AG04449 (cell line): Measurements from ENCODE around the gene ALK.

Source experiments
- CTCF ChIA-PET: fragments of 350-600 bp; formaldehyde crosslinking; extraction: SDS; loops from one replicate; lab custom pipeline; 2021; ENCODE audit warnings: antibody characterized with exemption; lab: Yijun Ruan, JAX
- POLR2A ChIA-PET: fragments of 400-600, 350-600 bp; formaldehyde crosslinking; extraction: SDS; loops from one replicate; lab custom pipeline; 2020; ENCODE audit warnings: antibody characterized with exemption, inconsistent platforms; lab: Yijun Ruan, JAX
- DNase-seq: peaks from one replicate; pipeline ENCODE4 v3.0.0-alpha.2; 2010; ENCODE audit warnings: low read depth, low spot score
- H3K4me3 ChIP-seq: 2 replicates; pipeline ENCODE4 v1.5.1; 2011; ENCODE audit warnings: low read depth, mild to moderate bottlenecking, control low read depth, low read length
- CTCF ChIP-seq: IDR thresholded peaks from one replicate; pipeline ENCODE4 v1.5.1; 2011; ENCODE audit warnings: mild to moderate bottlenecking, moderate library complexity, low read length, control low read depth, inconsistent platforms; ENCODE audit not compliant: insufficient read depth; ENCODE audit errors: missing control alignments

The ALK gene

GRCh38 chr2:29433920-29434319 lies 487.5 kb downstream of the ALK start:
- ChIA-PET POLR2A (no interaction called here), CTCF (no interaction called here)
- DNase-seq = no peak
- no peak overlapping the region for H3K4me3 ChIP-seq
- no peak for TF ChIP-seq CTCF

- POLR2A ChIA-PET = no interaction called here
- no peak for DNase-seq
- TF ChIP-seq CTCF = no peak
- H3K4me3 ChIP-seq = no peak overlapping the region
- CTCF ChIA-PET = no interaction called here
Observed at GRCh38 chr2:29433128-29433527, 488.3 kb downstream of the ALK start.

- no peak for DNase-seq
- no peak for TF ChIP-seq CTCF
- H3K4me3 ChIP-seq = no peak overlapping the region
- CTCF ChIA-PET = interaction anchor here (0.7 kb wide), 1 partner anchor 13 kb away, joined by 3 read pairs; no protein-coding TSS in a partner anchor
- POLR2A ChIA-PET = no interaction called here
Observed at GRCh38 chr2:29431485-29431884, 489.9 kb downstream of the ALK start.

GRCh38 chr2:29430382-29431112 lies 490.8 kb downstream of the ALK start:
- no peak for DNase-seq
- no peak for TF ChIP-seq CTCF
- no peak overlapping the region for H3K4me3 ChIP-seq
- POLR2A ChIA-PET = no interaction called here
- CTCF ChIA-PET = interaction anchor here (0.7 kb wide), 1 partner anchor 14 kb away, joined by 3 read pairs; no protein-coding TSS in a partner anchor

- CTCF ChIA-PET = no interaction called here
- no peak for DNase-seq
- POLR2A ChIA-PET = no interaction called here
- TF ChIP-seq CTCF = no peak
- H3K4me3 ChIP-seq = no peak overlapping the region
Observed at GRCh38 chr2:29426354-29426753, 495.0 kb downstream of the ALK start.

- POLR2A ChIA-PET = no interaction called here
- CTCF ChIA-PET = interaction anchor here (1.2 kb wide), 1 partner anchor 117 kb away, joined by 3 read pairs; no protein-coding TSS in a partner anchor
- no peak for TF ChIP-seq CTCF
- DNase-seq = no peak
- H3K4me3 ChIP-seq = no peak overlapping the region
Observed at GRCh38 chr2:29425866-29426265, 495.5 kb downstream of the ALK start.
